Measurements from ENCODE around the gene CASQ1. TPM values are rescaled to one million over a fixed set of nuclear protein-coding genes. Genes with fewer than 3 reads are reported as not detected.

The CASQ1 gene
- total RNA-seq, 4 donors from 2014 or later: 2.9 to 4.9 (median 4.6) TPM

DNA sequence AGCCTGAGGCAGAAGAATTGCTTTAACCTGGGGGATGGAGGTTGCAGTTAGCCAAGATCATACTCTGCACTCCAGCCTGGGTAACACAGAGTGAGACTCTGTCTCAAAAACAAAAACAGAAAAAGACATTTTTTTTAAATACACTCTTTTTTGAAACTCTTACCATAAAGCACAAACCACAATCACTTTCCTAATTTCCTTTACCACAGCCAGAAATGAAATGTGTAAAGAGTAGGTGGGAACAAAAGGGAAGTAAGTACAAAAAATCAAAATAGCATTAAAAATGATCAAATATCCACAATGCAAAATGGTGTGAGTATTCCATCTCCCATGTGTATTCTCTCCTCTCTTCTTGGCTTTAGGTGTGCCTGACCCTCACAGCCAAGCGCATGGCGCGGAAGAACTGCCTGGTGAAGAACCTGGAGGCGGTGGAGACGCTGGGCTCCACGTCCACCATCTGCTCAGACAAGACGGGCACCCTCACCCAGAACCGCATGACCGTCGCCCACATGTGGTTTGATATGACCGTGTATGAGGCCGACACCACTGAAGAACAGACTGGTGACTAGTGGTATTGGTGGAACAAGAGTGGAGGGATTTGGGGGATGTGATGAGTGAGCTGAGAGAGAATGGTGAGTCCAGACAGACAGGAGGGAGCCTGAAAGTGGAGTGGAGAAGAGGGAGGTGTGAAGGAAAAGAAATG, 24.1 kb upstream of the CASQ1 start:
- no peak for DNase-seq (ENCODE audit: extremely low spot score)
- H3K4me3 ChIP-seq: no peak overlapping the region
- H3K4me1 ChIP-seq: no peaks in the 10 kb centered on the region
- intact Hi-C loops (cut with DNase I): no loop called here
- H3K36me3 ChIP-seq: no peaks in the 10 kb centered on the region
- H3K27me3 ChIP-seq: no peaks in the 10 kb centered on the region
- no peak overlapping the region for H3K27ac ChIP-seq (replicated peaks in 1 of 4)
- no peak for TF ChIP-seq EP300 (IDR thresholded peaks at IDR 0.05)
- no peak for TF ChIP-seq POLR2AphosphoS5 (IDR thresholded peaks at IDR 0.05)
- TF ChIP-seq, protein P1, sequence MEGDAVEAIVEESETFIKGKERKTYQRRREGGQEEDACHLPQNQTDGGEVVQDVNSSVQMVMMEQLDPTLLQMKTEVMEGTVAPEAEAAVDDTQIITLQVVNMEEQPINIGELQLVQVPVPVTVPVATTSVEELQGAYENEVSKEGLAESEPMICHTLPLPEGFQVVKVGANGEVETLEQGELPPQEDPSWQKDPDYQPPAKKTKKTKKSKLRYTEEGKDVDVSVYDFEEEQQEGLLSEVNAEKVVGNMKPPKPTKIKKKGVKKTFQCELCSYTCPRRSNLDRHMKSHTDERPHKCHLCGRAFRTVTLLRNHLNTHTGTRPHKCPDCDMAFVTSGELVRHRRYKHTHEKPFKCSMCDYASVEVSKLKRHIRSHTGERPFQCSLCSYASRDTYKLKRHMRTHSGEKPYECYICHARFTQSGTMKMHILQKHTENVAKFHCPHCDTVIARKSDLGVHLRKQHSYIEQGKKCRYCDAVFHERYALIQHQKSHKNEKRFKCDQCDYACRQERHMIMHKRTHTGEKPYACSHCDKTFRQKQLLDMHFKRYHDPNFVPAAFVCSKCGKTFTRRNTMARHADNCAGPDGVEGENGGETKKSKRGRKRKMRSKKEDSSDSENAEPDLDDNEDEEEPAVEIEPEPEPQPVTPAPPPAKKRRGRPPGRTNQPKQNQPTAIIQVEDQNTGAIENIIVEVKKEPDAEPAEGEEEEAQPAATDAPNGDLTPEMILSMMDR (IDR thresholded peaks at IDR 0.05): no peak
- WGBS: 90% methylated on average over 12 of the region's 12 CpGs
- no peaks in the 10 kb centered on the region for H3K9me3 ChIP-seq

DNA sequence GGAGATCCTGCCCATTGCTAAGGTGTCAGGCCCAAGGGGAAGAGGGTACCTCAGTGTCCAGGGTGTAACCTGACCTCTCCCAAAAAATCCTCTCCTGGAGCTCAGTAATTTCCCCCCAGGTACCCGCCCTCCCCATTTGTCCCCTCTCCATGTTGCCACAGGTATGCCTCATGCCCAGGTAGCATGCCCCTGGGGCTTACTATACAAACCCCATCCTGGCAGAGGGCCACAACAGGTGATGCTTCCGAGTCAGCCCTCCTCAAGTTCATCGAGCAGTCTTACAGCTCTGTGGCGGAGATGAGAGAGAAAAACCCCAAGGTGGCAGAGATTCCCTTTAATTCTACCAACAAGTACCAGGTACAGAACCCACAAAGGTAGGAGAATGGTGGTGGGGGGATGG, 23.3 kb upstream of the CASQ1 start:
- DNase-seq (ENCODE audit: extremely low spot score): no peak
- H3K9me3 ChIP-seq: no peaks in the 10 kb centered on the region
- no peak overlapping the region for H3K4me3 ChIP-seq
- H3K36me3 ChIP-seq: no peaks in the 10 kb centered on the region
- no peak overlapping the region for H3K27ac ChIP-seq (replicated peaks in 1 of 4)
- WGBS: 90% methylated on average over 4 of the region's 4 CpGs
- TF ChIP-seq POLR2AphosphoS5 (IDR thresholded peaks at IDR 0.05) (no peak), POLR2A (IDR thresholded peaks at IDR 0.05; ENCODE audit: low read depth) (no peak), EP300 (IDR thresholded peaks at IDR 0.05) (no peak)
- TF ChIP-seq, protein P1 (IDR thresholded peaks at IDR 0.05): no peak
- no peaks in the 10 kb centered on the region for H3K27me3 ChIP-seq
- intact Hi-C loops (cut with DNase I): no loop called here
- H3K4me1 ChIP-seq: no peaks in the 10 kb centered on the region

DNA sequence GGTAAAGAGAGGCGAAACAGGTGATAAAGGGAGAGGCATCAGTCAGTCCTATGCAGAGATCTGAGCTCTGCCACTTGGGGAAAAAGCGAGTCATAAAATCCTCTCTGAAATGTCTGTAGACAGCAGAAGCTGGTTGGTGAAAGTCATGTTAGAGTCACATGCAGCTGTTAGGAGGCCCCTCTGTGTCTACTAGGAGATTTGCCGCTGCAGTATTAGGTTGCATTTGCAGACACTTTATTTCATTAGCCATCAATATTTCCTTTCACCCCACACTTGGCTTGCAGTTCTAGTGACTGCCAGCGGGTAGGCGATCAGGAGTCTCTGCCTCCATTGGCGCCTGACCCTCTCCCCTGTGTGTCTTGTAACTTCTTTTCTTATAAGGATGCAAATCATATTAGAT, 22.8 kb upstream of the CASQ1 start:
- intact Hi-C loops (cut with DNase I): no loop called here
- Histone ChIP-seq H3K27me3 (no peaks in the 10 kb centered on the region), H3K4me1 (no peaks in the 10 kb centered on the region), H3K36me3 (no peaks in the 10 kb centered on the region), H3K9me3 (no peaks in the 10 kb centered on the region), H3K4me3 (no peak overlapping the region), H3K27ac (replicated peaks in 1 of 4) (no peak overlapping the region)
- TF ChIP-seq POLR2A (IDR thresholded peaks at IDR 0.05; ENCODE audit: low read depth): no peak
- no peak for TF ChIP-seq EP300 (IDR thresholded peaks at IDR 0.05)
- TF ChIP-seq, protein P1 (IDR thresholded peaks at IDR 0.05): no peak
- no peak for TF ChIP-seq POLR2AphosphoS5 (IDR thresholded peaks at IDR 0.05)
- DNase-seq (ENCODE audit: extremely low spot score): no peak
- WGBS: 93% methylated on average over 6 of the region's 6 CpGs

DNA sequence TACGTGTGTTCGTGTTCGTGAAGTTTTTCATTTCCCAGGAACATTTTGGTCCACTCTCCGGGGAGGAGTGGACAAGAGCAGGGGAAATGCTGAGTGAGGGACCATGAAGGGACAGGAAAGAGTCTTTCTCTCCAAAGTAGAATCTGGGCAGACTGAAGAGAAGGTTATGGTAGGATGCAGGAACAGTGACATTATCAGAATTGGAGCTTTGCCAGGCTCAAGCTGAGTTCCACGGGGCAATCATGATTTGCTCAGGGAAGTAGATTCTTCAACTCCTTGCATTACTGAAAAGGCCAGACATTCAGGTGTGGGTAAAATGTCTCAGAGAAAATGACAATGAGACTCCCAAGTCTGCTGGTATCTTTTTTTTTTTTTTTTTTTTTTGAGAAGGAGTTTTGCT, 22.4 kb upstream of the CASQ1 start:
- no peak for DNase-seq (ENCODE audit: extremely low spot score)
- 79% methylated on average over 5 of the region's 5 CpGs for WGBS
- no peaks in the 10 kb centered on the region for H3K36me3 ChIP-seq
- no peaks in the 10 kb centered on the region for H3K4me1 ChIP-seq
- H3K27ac ChIP-seq (replicated peaks in 1 of 4): no peak overlapping the region
- H3K4me3 ChIP-seq: no peak overlapping the region
- H3K27me3 ChIP-seq: no peaks in the 10 kb centered on the region
- intact Hi-C loops (cut with DNase I): no loop called here
- no peak for TF ChIP-seq POLR2A (IDR thresholded peaks at IDR 0.05; ENCODE audit: low read depth)
- no peak for TF ChIP-seq POLR2AphosphoS5 (IDR thresholded peaks at IDR 0.05)
- no peaks in the 10 kb centered on the region for H3K9me3 ChIP-seq

DNA sequence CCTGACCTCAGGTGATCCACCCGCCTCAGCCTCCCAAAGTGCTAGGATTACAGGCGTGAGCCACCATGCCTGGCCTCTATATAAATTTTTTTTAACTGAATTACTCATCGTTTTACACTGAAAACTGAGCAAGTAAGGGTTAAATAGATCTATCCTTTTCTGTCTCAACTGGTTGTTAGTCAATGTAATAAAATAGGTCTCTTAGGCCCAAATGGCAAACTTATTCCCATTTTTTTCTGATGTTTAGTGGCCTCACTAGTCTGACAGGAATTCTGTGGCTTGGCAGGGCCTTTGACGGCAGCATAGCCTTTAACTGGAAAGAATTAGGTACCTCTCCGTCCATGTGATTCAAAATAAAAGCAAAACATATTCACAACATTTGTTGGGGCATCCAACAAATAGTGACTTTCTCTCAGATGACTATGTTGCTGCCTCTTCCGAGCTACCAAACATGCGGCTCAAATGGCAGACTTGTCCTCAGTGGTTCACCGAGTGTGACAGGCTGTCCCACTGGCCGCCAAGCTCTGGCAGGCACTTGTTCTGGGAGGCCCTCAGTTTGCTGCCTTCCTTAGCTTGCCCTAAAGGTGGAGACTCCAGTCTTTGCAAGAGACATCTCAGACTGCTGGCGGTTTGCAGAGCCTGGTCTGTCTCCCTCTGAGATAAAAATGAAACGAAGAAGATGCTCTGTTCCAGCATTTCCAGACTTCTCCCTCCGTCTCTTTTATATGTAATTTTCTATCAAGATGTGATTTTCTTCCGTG, 21.6 kb upstream of the CASQ1 start:
- Histone ChIP-seq H3K4me1 (no peaks in the 10 kb centered on the region), H3K36me3 (no peaks in the 10 kb centered on the region), H3K4me3 (no peak overlapping the region), H3K27me3 (no peaks in the 10 kb centered on the region), H3K27ac (replicated peaks in 1 of 4) (no peak overlapping the region), H3K9me3 (no peaks in the 10 kb centered on the region)
- TF ChIP-seq POLR2A (IDR thresholded peaks at IDR 0.05; ENCODE audit: low read depth) (no peak), POLR2AphosphoS5 (IDR thresholded peaks at IDR 0.05) (no peak), EP300 (IDR thresholded peaks at IDR 0.05) (no peak)
- TF ChIP-seq, protein P1 (IDR thresholded peaks at IDR 0.05): no peak
- 87% methylated on average over 13 of the region's 13 CpGs for WGBS
- intact Hi-C loops (cut with DNase I): no loop called here
- DNase-seq (ENCODE audit: extremely low spot score): no peak

All from esophagus muscularis mucosa (tissue), 4 donors.